Activated CD4-positive, alpha-beta T cell treated with anti-CD3 and anti-CD28 coated beads, Interleukin-2, Interleukin-6, amounts not matched to agents 100 ng/mL and 50 ng/mL, durations not matched to agents 16 hours and 8 hours (primary cell): ENCODE data around the gene MRO.
"Not testable (repeated sequence)": the region's sequence is repeated elsewhere in the genome, so short reads cannot be mapped to it uniquely, and the experiment has no call there.

Experiments used
- DNase-seq: peaks from one replicate; pipeline ENCODE4 v3.0.0-alpha.2; 2020

The MRO gene

DNA sequence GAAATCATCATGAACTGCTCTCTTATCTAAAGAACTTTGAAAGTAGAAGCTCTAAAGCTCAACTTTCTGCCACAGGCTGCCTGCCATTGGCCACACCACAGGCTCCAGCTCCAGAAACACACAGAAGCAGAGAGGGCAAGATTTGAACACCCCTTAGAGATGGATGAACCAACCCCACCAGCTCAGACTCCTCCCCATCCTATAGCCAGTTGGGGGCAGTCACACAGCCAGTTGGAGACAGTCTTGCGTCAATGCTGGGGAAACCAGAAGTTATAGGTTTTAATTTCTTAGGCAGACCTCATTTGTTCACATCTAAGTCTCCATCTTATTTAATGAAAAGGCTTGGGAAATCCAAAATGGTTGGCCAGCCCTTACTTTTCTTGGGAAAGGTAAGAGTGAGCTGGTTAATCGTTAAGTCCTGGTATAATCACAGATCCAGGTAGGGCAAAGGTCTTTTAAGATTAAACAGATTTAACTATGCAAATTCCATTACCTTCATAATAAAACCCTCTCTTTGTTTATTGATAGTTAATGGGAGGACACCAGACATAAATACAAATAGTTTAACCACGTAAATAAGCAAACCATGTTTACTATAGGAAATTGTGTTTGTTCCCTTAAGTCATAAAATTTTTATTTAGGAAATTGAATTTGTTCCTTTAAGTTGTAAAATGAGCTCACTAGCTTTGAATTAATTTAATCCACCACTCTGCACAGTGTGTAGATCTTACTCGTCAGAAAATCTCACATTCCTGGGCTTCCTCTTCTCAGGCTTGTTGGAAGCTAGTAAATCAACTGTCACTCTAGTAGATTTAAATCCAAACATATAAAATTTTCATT lies 28.0 kb downstream of the MRO start:
- no peak for DNase-seq

GRCh38 chr18:50790948-50791347 lies 28.9 kb downstream of the MRO start:
- DNase-seq: no peak

DNA sequence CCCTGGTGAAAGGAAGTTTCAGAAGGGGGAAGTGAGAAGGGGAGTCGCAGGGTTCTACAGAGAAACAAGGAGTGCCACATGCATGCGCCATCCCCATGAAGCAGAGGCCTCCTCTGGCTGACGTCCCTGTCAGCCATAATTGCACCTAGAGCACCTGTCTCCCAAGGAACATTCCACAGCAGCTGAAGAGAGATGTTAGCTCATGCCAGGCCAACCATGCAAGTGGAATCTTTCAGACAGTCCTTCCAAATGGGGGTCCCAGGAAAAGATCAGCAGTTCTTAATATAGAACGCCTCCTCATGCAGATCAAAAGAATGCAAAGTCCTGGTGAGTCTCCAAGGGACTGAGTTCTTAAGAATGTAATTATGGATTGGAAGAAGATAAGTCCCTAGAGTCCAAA lies 29.6 kb downstream of the MRO start:
- DNase-seq: no peak

- no peak for DNase-seq
Measured at GRCh38 chr18:50788284-50788683, 31.5 kb downstream of the MRO start.

DNA sequence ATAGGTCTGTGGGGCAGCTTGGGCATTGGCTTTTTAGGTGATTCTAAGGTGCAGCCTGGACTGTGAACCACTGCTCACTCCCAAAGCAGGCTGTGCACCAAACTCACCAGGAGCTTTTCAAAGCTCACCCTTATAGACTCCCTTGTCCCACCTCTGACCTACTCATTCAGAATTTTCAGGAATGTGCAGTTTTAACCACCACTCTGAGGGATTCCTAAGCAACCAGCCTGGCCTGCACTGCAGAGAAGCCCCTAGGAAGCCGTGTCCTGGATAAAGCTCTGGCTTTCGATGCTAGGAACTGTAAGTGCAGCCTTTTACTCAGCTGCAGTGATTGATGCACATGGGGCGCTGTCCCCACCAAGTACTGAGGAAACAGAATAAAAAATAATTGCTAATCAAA lies 33.0 kb downstream of the MRO start:
- DNase-seq: no peak

DNA sequence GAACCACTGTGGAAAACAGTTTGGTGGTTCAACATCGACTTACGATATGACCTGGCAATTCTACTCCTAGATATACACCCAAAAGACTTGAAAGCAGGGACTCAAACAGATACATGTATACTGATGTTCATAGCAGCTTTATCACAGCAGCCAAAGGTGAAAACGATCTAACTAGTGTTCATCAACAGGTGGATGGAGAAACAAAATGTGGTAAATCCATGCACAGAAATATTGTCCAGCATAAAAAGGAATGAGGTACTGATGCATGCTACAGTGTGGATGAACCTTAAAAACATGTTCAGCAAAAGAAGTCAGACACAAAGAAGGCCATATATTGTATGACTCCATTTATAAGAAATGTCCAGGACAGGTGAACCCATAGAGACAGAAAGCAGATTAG lies 36.3 kb downstream of the MRO start:
- DNase-seq: no peak

- not testable (repeated sequence) for DNase-seq
Measured at GRCh38 chr18:50779021-50779420, 40.8 kb downstream of the MRO start.

DNA sequence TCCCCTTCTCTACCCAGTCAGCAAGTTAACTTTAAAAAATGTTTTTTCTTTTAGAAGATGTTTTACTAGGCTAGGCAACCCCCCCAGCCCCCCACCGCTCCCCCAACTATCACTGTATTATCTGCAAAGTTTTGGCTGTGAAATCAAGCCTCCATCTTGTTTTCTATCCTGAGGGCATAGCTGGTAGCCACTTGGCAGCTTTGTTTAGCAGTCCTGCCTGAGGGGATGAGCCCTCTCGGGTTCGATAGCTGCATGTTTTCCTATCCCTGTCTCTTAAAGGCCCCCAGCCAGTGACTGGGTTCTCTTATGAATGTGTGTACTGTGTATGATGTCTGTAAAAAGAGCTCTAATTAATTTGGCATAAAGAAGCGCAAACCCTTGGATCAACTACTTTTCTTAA lies 43.4 kb downstream of the MRO start:
- no peak for DNase-seq

- DNase-seq: no peak
Measured at GRCh38 chr18:50775726-50776125, 44.1 kb downstream of the MRO start.

GRCh38 chr18:50775207-50775606 lies 44.6 kb downstream of the MRO start:
- DNase-seq: no peak

DNA sequence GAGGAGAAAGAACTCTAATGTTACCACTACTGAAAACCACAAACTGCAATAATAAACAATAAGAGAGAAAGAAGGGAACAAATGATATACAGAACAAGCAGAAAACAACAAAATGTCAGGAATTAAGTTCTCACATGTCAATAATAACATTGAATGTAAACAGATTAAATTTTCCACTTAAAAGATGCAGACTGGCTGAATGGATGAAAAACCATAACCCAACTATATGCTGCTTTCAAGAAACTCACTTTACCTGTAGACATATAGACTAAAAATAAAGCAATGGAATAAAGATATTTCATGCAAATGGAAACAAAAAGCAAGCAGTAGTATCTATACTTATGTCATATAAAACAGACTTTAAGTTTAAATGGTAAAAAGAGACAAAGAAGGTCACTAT lies 50.4 kb downstream of the MRO start:
- no peak for DNase-seq

DNA sequence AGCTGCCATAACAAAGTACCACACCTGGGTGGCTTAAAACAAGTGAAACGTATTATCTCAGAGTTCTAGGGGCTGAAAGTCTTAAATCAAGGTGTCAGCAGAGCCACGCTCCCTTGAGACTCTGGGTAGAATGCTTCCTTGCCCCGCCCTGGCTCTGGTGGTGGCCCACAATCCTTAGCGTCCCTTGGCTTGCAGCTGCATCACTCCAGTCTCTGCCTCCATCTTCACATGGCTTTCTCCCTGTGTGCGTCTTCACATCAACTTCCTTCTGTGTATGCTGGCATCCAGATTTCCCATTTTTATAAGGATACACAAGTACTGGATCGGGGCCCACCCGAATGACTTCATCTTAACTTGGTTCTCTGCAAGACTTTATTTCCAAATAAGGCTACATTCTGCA lies 62.5 kb downstream of the MRO start:
- no peak for DNase-seq

DNA sequence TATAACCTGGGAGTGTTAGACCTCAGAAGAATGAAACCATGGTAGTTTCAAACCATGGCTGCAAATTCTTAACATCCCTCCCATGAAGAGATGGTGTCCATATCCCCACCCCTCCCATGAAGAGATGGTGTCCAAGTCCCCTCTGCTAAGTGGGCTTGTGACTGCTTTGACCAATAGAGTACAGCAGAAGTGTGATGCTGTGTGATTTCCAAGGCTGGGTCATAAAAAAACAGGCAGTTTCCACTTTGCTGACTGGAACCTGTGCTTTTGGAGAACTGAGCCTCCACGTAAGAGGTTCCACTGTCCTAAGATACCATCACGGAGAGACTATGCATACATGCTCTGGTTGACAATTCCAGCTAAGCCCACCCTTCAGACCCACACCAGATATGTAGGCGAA lies 65.5 kb downstream of the MRO start:
- DNase-seq: no peak

- DNase-seq: no peak
Measured at GRCh38 chr18:50753311-50753710, 66.5 kb downstream of the MRO start.

GRCh38 chr18:50751947-50752346 lies 67.9 kb downstream of the MRO start:
- no peak for DNase-seq

- no peak for DNase-seq
Measured at GRCh38 chr18:50751490-50751889, 68.3 kb downstream of the MRO start.

- DNase-seq: no peak
Measured at GRCh38 chr18:50750546-50750945, 69.3 kb downstream of the MRO start.

- no peak for DNase-seq
Measured at GRCh38 chr18:50749945-50750344, 69.9 kb downstream of the MRO start.

DNA sequence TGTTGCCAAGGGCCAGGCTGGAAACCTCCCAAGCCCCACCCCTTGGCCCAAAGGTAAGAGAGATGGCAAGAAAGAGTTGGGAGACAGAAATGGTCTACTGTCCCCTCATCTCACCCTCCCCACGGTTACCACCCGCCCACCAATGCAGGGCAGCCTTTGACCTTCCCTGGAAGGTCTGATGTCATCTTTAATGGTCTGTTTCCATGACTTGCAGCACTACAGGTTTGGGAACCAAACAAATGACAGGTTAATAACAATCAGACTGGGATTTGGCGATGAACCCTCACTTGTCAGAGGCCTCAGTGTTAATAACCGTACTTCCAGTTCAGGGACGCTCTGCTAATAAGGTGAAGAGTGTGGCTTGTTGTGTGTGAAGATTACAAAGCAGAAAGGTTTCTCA lies 70.4 kb downstream of the MRO start:
- DNase-seq: no peak

DNA sequence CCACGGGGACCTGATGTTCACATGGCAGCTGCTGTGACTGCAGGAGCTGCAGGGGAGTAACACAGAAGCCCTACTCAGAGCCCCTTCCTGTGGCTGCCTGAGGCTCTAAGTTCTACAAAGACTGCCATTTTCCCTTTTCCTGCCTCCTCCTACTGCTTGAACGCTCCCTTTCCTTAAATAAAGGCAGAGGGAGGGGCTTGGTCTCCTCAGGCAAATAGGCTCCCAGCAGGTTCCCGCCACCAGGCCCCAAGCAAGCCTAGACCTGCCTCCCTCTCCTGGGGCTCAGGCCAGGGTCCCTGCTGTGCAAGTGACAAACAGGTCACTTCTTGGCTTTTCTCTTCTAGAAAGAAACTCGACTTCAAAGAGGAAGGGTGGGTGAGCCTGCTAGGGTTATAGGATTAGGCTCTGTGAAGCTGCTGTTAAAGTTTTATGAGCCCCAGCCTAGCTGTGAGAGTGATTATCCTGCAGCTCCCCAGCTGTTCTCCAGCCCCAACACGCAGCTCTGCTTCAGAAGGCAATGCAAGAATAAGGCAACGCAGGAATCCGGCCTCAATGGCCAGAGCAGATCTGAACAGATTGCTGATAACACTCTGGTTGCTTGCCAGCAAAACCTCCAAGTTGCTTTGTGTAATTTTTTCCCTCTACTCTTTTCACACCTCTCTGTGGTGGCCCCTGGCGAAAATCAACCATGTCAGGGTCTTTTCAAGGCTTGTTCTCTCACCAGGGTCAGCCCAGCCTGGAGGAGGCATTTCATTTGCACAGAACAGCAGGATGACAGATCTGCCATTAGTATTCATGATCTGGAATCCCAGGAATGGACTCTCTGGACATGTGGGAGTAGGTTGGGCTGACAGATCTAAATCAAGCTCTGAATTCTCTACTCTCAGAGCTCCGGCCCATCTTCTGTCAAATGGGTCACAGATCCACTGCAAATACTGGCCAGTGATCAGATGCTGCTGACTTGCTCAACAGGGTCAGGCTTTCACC lies 71.3 kb downstream of the MRO start:
- DNase-seq: no peak

DNA sequence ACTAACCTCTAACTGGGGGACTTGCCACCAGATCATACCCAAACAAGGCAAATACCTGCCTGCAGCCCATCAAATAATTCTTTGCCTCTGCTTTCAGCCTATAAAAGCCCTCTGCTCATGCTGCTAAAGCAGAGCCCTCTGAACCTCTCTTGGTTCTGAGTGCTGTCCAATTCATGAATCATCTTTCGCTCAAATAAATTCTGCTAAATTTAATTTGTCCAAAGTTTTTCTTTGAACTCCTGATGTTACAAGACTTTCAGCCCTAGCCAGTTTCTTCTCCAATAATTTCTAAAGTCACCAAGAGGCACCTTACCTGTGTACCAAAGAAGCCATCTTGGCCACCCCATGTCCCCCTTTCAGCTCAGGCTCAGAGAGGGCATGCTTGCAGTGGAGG lies 72.0 kb downstream of the MRO start:
- DNase-seq: no peak

GRCh38 chr18:50745945-50746344 lies 73.9 kb downstream of the MRO start:
- no peak for DNase-seq
